ENCODE measurements around the gene HOXB2.
"Not testable (repeated sequence)": the region's sequence is repeated elsewhere in the genome, so short reads cannot be mapped to it uniquely, and the experiment has no call there.

HOXB2 gene

DNA sequence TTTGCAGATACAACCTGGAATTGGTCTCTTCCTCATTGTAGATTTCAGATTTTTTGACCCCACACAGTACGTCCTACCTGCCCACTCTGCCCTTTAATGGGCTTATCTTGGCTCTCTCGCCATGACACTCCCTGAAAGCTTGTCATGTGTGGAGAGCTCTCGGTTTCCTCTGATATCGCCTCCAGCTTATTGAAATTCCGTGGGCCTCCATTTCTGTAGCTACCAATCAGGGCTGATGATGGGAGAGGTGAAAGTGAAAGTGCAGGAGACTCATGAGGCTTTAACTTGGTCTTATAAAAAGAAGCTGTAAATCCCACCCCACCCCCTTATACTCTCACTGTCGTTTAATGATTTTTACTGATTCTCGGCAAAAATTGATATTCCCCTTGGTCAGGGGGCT lies 31.8 kb downstream of the HOXB2 start:
- DNase-seq: no peak

DNA sequence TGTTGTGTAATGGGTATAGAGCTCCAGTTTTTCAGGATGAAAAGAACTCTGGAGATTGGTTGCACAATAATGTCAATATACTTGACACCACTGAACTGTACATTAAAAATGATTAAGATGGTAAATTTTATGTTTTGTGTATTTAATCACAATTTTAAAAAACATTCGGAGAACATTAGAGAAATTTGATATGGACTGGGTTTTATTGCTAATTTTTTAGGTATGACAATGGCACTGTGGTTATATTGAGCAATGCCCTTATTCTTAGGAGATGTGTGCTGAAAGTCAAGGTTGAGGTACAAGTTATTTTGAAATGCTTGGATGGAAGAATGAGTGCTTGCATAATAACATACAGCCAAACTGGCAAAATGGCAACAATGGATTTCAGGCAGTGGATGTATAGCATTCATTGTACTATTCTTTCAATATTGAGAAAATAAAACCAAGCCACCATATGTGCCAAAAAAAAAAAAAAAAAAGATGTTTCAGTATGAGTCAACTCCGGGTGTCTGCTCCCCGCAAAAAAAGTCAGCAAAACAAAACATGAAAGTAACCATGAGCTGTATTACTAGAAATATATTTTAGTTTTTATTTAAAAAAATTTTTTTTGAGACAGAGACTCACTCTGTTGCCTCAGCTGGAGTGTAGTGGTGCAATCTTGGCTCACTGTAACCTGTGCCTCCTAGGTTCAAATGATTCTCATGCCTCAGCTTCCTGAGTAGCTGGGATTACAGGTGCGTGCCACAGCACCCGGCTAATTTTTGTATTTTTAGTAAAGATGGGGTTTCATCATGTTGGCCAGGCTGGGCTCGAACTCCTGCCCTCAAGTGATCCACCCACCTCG lies 33.9 kb downstream of the HOXB2 start:
- no peak for DNase-seq

DNA sequence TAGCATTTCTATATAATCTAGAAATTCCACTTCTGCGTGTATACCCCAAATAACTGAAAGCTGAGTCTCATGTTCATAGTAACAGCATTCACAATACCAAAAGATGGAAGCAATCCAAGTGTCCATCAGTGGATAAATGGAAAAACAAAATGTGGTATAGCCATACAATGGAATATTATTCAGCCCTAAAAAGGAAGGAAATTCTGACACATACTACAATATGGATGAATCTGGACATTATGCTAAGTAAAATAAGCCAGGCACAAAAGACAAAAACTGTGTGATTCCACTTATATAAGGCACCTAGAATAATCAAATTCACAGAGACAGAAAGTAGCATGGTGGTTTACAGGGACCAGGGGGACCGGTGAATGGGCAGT lies 34.5 kb downstream of the HOXB2 start:
- no peak for DNase-seq

DNA sequence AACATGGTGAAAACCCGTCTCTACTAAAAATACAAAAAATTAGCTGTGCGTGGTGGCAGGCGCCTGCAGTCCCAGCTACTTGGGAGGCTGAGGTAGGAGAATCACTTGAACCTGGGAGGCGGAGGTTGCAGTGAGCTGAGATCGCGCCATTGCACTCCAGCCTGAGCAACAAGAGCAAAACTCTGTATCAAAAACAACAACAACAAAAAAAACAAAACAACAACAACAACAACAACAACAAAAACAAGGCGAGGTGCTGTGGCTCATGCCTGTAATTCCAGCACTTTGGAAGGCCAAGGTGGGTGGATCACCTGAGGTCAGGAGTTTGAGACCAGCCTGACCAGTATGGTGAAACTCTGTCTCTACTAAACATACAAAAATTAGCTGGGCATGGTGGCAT lies 35.2 kb downstream of the HOXB2 start:
- DNase-seq: not testable (repeated sequence)

DNA sequence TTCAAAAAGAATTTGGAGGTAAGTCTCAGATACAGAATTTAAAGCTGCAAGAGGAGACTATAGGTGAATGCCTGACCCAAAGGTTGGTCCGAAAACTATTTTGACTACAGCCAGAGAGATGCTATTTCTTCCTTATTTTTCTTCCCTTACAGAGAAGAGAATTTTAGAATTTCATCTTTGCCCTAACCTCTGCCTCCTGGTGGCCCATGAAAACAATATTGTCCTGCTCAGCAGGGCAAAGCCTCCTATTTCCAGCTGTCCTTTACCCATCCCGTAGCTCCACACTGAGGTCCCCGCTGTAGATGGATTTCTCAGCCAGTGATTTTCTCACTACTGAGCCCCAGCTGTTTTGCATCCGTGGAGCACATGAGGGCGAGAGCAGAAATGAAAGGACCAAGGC lies 38.7 kb downstream of the HOXB2 start:
- no peak for DNase-seq

DNA sequence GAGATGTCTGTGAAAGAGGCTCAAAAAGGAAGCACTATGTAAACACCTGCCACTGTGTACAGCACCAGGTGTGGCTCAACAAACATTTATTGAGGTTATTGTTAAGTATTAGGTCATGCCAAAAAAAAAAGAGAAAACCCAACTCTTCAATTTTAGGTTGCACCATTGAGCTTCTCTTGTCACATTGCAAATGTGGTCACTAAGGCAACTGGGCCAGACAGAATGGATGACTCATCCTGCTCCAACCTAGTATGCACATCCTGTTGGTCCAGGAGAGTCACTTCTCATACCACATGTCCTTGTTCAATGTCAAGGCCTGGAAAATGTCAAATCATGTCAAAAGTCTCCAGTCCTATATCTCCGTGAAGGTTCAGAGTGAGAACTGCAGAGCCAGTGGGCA lies 39.1 kb downstream of the HOXB2 start:
- DNase-seq: peak; percentile 63

DNA sequence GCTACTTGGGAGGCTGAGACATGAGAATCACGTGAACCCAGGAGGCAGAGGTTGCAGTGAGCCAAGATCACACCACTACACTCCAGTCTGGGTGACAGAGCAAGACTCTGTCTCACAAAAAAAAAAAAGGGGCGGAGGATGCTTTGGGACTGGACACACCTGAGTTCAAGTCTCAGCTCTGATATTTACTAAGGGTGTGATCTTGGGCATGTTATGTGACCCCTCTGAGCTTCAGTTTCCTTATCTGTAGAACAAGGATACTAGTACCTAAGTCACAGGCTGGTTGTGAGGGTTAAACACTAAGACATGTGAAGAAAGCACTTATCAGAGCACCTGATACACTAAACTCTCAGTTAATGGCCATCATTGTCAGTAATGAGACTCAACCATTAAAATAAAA lies 40.0 kb downstream of the HOXB2 start:
- no peak for DNase-seq

DNA sequence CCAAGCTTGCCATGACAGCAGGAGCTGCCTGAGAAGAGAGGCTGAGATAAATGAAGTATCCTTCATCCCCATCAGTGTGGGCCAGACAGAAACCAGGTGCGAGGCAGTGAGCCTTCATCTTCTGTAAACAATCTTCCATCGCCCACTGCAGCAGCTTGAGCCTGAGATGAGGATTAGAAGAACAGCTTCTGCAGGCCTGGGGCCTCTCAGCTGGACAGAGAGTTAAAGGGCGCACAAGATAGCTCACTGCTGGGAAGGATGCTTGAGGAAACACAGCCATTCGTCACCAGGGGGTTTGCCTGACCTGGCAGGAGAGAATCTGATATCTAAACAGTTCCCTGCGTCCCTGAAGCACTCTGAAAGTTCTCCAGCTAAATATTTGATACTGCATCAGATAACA lies 41.2 kb downstream of the HOXB2 start:
- no peak for DNase-seq

DNA sequence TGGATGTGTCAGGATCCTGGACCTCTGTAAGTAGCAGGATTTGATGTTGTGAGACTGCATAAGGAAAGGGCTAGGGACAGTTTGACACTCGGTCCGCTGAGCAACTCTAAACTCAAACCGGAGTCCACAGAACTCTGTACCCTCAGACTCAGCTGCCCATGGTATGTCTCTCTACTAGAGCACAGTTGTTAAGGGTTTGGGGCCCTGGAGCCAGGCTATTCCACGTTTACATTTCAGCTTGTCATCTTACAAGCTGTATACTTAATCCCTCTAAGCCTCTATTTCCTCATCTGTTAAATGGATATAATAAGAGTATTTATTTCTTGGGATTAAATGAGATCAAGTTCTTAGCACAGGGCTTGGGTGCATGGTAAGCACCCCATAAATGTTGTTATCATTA lies 42.0 kb downstream of the HOXB2 start:
- DNase-seq: no peak

DNA sequence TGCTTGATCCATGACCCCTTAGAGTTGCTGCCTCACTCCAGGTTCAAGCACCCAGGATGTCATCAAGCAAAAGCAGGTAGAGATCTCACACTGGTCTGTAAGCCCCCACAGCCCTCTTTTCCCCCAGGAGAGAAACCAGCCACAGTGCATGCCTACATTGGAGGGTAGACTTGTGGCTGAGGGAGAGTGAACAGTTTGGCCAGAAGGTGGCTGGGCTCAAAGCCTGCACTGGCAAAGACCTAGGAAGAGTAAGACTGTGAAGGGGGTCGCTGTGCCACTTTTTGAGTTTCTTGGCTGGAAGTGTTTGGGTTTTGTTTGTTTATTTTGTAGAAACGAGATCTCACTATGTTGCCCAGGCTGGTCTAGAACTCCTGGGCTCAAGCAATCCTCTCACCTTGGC lies 42.6 kb downstream of the HOXB2 start:
- DNase-seq: no peak

DNA sequence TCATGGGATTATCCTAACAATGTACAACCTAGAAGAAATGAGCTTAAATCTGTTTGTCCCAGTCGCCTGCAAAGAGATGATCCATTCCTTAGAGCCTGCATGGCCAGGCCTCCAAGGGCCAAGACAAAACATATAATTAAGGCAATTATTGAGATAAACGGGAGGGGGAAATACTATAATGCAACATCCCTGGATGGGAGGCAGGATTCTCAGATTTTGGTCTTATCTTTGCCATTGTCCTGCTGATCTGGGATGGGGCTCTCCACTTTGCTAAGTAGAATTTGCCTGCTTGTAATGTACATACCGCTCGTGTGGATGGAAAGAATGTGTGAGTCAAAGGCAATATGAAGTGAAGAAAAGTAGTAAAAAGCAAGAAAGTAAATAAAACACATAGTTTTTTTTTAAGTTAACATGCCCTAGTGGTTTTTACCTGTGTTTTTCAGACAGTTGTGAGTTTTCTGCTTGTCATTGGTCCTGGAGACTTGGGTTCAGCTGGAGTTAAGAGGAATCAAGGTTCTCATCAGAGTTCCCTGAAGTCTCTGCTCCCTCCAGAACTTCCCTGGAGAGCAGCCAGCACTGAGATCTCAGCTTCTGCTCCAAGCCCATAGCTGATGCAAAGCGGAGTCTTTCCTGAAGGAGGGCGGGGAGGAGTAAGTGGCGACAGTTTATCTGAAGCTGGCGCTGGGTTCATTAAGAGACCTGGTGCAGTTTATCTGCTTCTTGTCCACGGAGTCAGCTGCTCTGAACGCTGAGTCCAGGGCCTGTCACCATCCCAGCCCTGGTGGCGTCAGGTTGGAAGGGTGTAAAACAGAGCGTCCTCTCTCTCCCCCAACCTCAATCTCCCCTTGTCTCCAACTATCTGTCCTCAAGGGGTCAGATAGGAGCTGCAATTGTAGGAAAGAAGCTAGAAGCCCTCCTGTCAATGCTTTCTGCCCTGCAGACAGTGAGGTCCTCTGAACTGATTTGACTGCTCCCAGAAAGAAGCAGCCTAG lies 44.2 kb downstream of the HOXB2 start:
- DNase-seq: no peak

DNA sequence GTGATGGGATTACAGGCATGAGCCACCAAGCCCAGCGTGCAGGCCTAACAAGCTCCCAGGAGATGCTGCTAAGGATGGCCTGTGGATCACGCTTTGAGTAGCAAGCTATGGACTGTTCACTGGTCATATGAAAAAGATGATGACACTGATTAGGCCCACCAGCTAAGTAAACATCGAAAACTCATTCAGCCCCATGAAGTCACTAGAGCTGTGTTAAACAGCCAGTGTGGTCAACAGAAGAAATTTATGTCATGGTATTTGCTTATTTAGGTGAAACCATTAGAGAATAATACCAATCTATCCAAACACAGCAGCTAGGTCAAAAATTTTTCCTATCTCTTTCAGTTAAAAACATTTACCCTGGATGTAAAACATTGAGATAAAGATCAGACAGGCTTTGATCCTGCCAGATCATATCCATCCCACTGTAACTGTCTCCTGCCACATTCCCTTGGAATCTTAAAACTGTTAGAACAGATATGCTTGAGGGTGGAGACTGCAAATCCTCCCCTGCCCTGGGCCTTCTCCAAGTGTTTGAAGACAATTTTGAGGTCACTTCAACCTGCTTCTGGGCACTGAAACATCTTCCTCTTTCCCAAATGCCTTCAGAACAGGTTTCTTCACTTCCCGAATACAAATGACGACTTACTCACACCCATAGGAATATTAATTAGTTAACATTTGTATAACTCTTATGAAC lies 45.0 kb downstream of the HOXB2 start:
- DNase-seq: no peak

DNA sequence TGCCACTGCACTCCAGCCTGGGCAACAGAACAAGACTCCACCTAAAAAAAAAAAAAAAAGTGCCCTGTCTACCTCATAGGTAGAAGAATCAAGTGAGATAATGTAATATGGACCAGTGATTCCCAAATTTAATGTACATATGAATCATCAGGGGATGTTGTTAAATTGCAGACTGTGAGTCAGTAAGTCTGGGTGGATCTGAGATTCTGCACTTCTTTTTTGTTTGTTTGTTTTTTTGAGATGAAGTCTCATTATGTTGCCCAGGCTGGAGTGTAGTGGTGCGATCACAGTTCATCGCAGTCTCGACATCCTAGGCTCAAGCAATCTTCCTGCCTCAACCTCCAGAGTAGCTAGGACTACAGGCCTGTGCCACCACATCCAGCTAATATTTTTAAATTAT lies 45.7 kb downstream of the HOXB2 start:
- DNase-seq: peak; percentile 45

DNA sequence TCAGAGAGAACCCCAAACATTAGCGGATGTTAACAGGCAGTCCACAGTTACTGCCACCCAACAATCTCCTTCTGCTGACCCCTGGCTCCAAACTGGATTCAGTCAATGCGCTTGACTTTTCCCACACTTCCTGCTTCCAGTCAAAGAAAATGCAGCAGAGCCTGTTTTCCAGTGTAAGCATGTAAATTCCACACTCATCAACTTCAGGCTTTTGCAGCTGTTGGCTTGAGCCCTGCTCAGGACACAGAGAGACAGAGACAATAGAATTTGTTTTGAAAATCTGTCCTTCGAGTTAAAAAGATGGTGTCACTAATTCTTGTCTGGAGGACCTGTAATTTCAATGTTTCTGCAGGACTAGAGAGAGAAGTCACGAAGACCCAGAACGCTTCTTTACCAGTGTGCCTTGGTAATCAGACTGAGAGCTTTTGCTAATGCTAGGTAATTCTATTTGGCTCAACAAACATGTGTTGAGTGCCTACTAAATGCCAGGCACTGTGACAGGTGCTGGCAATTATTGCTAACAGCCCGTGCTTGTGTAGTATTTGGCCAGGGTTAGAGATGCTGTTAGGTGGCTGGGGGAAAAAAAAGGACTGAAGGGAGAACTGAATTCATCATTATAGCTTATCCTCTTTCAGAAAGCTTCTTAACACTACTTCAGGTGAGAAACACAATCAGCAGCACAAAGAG lies 46.6 kb downstream of the HOXB2 start:
- no peak for DNase-seq

DNA sequence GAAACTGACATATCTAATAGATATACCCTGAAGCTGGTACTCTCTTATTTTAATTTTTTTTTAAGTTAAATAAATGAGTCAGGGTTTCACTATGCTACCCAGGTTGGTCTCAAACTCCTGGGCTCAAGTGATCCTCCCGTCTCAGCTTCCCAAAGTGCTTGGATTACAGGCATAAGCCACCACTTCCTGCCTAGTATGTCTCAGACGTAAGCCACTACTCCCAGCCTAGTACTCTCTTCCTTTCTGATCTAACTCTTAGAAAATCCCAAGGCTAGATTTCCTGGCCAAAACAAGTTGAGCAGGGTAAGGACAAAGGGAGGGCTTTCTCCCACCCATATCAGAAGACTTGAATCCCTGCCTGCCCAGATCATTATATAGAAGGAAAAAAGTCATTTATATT lies 47.8 kb downstream of the HOXB2 start:
- no peak for DNase-seq

DNA sequence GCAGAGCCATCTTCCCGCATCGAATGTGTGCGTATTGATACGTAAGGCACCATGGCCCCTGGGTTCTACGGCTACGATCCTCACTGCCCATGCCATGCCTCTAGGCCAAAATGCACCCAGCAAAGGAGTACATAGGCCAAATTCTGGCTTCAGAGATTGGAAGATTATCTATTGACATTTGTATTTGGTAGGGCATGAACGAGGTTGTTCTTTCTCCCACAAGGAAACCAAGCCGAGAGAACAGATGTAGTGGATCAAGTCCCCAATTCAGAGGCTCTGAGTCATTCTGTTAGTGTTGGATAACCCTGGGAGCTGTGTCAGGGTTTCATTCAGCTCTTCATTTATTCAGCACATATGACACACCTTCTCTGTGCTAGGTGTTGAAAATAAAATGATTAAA lies 50.6 kb downstream of the HOXB2 start:
- DNase-seq: peak; percentile 24
